HG02852 (cell line): ENCODE results near the gene SLC4A1.

ENCODE experiments used
- ATAC-seq: cut with Tn5 transposase; IDR thresholded peaks from one replicate; pipeline ENCODE4 v1.9.1; 2021; ENCODE audit warnings: mild to moderate bottlenecking, moderate library complexity; ENCODE audit not compliant: unreplicated experiment

The SLC4A1 gene

DNA sequence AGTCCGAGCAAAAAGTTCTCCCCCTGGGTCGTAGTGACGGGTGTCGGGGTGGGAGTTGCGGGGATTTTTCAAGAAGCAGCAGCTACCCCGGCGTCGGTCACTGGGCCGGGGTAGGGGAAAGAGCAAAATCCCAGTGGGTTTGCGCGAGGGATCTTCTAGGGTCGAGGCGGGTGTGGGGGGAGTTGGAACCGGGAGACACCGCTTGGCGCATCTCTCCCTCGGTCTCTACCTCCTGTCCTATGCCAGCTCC is 46.1 kb downstream of the SLC4A1 start:
- no peak for ATAC-seq

DNA sequence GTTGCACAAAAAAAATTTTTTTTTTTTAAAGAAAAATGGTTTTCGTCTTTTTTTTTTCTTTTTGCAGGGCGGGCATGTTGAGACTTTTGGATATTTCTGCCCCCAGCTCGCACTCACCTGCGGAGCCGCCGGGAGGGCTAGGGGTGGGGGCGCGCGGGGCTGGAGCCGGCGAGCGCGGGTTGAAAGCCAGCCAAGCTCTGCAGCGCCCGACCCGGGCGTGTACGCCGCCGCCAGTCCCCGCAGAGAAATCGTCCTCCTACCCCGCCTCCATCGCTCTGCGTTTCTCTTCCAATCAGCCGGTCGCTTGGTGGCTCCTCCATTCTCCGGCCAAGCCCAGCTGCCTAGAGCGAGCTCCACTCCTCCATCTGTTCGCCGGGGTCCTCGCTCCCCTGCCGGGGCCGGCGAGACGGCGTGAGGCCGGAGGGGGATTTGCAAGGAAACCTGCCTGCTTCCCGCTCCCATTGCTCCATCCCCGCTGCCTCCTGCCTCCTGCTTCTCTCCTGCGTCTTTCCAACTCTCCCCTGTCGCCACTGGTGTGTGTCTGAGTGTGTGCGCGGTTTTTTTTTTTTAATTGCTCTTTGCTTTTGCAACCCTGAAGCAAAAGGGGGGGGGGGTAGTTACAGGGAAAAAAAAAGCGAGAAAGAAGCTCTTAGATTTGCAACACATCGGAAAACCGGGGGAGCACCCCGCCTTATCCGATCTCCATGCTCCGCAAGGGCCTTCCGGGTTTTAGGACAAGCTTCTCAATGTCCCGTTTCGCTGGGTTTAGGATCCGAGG is 46.7 kb downstream of the SLC4A1 start:
- ATAC-seq, result no peak

DNA sequence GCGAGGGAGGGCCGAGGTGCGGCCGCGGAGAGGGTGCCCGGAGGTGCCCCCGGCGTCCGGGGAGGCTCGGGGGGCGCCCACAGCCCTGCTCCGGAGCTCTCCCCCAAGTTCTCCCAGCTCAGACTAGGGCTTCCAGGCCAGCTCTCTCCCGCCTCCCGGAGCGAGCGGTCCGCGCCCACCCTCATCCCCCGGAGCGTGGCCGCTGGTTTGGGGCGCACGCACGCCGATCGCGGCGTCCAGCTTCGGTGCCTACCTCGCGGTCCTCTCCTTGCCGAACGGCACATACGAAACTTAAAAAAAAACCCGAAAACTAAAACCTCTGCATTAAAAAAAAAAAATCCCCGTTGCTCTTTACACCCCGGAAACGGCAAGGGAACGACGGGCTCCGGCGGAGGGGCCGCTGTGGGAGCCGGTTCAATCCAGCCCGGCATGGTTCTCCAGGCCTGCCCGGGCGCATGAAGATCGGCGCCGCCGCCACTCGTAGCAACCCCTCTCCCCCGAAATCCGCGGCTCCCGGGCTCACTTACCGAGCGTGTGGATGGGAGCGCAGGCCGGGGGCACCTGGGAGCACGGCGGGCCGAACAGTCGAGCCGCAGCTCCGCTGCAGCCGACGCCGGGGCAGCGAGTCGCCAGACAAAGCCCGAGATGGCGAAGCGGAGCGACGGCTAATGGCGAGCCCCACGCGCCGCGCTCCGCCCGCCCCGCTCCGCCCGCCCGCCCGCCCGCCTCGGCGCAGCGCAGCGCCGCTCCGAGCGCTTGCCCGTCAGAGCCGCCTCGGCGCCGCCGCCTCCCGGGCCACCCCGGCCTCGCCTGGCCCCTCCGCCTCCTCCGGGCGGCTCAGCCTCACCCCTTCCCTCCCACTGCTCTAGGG is 47.5 kb downstream of the SLC4A1 start:
- ATAC-seq, result peak; percentile 5

DNA sequence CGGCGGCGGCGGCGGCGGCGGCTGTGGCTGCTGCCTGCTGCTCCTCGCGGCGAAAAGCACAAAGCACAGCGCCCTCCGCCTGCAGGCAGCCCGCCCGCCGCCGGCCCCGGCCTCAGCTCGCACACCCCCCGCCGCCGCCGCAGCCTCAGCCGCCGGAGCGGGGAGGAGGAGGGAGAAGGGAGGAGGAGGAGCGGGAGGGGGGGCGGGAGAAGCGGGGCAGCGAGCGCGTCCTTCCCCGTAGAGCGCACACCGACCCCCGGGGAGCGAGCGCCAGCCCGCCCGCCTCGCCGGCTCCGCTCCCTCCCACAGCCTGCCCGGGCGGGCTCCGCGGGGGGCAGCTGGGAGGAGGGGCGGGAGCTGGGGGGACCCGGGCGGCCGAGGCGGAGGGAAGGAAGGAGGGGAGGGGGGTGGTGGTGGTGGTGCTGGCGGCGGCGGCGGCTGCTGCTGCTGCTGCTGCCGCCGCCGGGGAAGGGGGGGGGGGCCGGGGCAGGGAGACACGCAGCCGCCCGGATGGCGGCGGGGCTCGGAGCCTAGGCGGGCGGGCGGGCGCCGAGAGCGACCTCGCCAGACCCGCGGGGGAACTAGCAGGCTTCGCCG is 48.2 kb downstream of the SLC4A1 start, which contains the start of gene UBTF:
UBTF (minus strand) TSS at position 60 of the 597 bp plus-strand sequence. CDS start 1,446 bp downstream, outside the sequence.
- peak; percentile 12 for ATAC-seq

DNA sequence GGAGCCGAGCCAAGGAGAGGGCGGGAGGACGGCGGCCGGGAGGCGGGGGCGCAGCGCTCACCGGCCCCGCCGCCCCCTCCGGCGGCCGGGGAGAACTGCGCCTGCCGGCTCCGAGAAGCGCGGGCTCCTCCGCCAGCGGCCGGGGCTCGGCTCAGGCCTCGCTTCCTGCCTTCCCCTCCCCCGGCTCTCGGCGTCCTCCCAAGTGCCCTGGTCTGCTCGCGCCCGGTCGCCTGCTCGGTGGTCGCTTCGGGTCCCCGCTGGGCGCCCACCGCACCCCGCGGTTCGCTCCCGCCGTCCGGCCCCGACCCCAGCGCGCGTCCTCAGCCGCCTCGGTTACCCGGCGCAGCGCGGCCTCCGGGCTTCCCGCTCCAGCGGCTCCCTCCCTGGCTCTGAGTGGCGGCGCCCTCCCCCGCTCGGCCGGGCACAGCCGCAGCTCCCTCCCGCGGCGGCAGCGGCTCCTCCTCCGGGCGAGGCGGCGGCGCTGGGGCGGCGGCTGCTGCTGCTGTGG is 48.8 kb downstream of the SLC4A1 start:
- ATAC-seq, result peak; percentile 35

DNA sequence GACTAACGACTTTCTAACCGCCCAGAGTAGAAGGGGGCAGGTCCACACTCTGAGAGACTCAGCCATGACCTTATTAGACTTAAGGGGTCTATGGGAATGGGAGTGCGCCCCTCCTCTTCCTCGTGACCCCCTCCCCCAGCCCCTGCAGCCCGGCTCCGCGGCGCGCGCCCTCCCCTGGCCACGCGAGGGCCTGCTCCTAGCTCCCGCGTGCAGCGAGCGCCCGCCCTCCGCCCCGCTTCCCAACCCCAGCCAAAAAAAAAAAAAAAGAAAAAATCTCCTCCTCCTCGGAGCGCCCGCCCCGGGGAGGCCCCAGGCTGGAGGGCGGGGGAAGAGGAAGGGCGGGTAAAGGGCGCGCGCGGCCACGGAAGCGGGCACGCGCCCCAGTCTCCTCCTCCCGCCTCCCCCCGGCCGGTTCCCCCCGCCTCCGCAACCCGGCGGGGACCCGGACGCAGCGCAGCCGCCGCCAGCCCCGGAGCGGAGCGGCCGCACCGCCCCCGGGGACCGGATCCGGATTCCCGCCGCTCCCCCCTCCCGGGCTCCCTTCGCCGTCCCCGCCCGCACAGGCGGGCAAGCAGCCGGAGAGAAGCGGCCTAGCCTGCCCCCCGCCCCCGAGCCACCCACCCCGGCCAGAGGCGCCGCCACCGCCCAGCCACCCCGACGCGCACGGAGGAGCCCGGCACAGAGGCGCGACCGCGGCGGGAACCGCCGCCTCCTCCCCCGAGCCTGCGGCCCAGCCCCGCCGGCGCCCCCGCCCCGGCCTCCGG is 49.4 kb downstream of the SLC4A1 start:
- ATAC-seq, result peak; percentile 18

DNA sequence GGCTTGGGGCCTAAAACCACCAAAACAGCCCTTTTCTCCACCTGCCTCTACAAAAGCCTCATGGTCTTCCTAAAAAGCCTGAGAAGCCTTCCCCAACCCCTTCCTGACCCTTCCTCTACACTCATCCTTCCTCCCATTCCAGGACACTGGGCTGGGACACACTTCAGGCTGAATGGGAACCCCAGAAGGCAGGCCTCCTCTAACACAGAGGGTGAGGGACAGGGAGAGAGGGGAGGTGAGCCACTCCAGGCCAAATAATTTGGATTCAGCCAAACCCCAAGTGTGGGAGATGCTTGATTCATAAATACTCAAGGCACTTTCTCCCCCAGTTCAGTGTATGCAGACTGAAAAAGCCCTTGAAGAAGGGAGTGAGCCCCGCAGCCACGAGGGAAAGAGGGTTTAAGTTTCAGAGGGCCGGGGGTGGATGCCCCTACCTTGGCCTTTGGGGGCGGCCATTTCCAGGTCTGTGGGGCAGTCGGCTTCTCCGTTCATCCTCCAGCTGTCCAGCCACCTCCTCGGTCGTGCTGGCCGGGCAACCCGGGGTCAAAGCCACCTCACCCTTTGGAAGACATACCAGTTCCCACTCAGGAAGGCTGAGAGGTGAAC is 50.1 kb downstream of the SLC4A1 start:
- no peak for ATAC-seq

DNA sequence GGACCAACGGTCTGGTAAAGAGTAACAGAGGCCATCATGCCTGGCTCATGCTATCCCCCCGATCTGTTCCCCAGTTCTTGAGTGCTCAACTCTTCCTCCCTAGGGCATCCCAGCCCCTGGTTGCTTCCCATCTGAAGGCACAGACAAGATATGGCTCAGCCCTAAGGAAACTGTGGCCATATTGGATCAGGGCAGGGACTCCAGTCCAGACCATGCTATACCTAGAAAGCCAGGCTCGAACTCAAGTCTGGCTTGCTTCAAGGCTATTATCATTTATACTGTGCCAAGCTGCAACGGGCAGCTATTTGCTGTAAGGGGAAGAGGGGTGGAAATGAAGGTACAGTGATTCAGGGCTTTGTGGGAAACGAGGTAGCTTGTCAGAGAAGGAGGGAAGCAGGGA is 51.2 kb downstream of the SLC4A1 start:
- ATAC-seq, result no peak

DNA sequence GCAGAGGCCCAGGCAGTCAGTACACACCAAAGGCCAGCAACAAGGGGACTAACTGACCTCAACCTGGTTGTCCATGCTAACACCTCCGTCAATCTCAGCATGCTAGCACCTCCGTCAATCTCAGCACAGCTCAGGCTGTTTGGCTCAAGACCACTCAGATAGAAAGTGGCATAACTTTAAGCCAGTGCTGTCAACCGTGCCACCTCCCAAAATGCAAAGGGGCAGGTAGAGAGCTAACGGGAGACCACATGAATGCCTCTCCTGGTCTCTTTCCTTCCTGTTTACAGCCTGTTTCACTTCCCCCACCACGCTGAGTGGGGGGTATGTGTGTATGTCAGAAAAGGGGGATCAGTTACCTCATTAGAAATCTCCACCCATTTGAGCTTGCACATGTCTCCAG is 51.8 kb downstream of the SLC4A1 start:
- ATAC-seq, result no peak

DNA sequence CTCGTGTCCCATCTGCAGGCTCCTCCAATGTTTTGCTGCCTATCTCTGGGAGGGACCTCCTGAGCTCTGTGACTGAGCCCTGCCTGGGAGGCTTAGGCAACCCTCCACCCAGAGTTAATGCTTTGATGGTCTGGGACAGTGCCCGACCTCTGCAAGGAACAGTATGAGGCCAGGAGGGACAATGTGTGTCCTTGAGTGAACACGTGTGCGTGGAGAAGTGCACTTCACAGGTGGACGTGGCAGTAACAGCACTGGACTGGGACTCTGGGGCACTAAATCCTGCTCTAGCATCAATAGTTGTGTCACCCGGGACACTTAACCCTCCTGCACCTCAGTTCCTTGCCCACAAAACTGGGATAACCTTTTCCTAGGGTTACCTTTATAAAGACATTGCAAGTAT is 53.0 kb downstream of the SLC4A1 start:
- ATAC-seq, result no peak

DNA sequence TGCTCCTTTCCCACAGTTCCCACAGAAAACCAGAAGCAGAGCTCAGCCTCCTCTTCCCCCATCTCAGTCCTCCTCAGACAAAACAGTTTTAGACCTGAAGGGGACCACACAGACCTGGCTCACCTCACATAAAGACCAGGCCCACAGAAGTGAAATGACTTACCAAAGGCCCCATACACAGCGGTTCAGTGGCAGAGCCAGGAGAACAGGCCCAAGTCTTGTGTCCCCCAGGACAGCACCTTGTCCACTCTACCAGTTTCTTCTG is 53.8 kb downstream of the SLC4A1 start:
- ATAC-seq, result no peak

DNA sequence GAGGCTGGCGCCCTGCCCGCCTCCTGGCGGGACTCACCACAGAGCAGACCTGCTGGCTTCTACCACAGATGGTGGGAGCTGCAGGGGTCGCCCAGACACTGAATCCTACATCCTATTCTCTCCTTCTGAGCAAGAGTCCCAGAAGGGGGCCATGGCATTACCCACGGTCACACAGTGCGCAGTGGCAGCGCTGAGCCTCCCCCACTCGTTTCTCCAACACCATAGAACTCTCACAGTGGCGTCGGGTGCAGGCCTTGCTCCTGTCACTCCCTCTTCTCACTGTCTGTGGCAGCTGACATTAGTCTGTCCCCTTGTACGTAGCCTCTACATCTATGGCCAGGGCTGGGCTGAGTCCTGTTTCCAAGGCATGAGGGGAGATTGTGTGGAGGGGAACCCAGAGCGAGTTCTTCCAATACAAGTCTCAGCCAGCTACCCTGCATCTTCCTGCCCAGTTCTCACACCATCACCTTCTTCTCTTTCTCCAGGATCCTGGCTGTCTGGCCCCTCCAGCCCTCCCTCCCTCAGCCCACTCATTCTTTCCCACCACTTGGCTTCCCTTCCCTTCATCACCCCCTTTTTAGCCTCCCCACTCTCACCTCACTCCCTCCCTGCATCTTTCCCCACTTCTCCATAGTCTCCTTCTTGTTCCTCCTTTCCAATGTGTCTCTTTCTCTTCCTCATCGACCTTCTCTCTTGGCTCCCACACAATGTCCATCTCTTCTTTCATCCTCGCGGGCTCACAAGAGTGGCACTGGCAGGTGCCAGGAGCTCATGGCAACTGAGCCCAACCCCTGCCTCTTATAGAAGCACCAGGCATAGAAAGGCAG is 54.3 kb downstream of the SLC4A1 start:
- ATAC-seq, result no peak

DNA sequence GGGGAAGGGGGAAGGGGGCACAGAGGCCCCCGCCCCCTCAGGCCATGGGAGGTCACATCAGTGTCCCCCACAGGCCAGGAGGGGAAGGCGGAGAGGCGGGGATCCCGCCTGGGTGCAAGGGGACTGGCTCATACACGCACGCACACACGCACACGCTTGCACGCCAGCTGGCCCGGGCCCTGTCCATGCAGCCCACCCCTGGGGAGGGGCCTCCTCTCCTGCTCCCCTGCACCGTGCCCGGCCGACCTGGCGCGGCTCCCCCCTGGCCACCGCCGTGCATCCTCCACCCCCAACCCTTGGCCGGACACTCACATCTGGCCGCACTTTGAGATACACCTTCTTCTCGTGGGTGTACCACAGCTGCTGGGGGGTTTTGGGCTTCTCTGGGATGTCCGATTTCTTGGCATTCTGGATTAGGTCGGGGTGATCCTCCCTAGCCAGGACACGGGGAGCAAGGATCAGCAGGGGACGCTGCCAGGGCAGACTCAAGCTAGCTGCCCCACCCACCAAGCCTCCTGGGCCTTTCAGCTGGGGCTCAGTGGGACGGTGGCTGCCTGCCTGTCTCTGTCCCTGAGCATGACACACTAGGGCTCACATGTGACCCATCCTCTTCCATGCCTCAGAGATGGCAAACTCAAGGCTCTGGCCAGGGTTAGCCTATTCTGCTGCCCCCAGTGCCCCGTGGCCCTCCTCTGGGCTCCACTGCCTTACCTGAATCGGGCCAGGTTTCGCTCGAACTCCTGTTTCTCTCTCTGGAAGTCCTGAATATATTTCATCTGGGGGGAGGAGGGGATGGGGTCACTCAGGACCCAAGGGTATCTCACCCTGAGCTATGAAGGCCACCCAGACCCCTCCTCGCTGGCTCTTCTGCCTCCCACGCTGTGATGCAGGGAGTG is 55.2 kb downstream of the SLC4A1 start:
- no peak for ATAC-seq

DNA sequence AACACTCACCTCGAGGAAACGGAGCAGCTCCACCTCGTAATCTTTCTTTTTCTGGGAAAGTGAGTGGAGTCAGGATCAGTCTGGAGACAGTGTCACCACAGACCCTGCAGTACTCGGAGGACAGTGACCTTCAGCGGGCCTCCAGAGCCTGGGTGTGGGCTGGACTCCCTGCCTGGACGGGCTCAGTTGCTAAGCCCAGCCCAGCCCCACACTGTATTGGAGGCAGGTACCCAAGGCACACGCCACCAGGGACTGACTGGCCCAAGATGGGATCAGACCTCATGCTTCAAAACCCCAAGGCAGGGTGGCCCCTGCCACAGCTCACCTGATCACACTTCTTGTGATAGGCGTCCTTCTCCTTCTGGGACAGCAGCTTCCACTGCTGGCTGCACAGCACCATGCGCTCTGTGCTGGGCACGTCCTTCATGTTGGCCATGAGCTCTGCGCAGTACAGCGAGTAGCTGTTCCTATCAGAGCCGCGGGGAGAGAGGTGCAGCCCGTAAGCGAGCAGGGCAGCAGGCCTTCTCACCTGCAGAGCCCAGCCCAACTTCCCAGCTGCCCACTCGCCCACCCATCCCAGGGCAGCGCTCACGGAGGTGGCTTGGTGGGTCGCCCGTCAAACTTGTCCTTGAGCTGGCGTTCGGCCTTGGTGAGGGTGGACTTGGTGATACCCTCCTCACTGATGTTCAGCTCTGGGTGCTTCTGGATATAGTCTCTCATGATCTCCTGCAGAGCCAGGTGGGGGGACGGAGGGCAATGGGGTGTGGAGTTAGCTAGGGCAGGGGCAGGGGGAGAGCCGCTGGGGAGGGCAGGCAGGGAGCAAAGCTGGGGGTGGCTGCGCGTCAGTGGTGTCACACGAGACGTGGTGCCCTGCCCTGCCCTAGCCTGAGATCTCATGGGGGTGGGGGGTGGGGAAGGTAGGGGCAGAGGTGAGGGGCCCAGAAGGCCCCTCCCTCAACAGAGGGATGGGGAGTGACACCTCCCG is 56.4 kb downstream of the SLC4A1 start:
- ATAC-seq, result no peak

DNA sequence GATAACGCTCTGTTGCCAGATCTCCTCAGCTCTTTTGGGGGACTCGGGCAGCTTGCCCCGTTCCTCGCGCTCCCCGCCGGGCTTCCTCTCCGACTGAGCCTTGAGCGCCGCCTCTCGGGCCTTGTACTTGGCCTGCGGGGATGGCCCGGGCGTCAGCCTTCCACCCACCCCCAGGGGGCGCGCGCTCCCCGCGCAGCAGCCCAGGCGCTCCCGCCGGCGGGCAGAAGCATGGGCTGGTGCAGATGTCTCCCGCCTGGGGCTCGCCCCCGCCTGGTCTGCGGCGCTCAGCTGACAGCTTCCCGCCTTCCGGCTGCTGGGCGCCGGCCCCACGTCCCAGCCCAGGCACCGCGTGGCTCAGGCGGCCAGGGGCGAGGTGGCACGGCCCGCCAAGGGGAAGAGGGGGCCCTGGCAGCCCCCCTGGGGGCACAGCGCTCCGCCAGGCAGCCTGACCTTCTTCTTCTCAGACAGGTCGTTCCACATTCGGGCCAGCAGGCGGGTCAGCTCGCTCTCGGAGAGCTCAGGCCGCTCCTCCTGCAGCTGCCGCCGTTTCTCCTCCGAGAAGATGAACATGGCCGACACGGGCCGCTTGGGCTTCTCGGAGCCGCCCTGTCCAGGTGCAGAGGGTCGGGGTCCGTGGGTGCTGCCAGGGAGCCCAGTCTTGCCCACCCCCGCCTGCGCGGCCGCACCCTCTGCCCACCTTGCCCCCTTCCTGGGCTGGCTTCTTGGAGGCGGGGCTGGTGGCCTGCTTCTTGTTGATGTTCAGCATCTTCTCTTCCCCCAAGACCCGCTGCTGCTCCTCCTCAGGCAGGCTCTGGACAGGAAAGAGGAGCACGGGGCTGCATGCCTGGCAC is 57.4 kb downstream of the SLC4A1 start:
- ATAC-seq, result peak; percentile 81

DNA sequence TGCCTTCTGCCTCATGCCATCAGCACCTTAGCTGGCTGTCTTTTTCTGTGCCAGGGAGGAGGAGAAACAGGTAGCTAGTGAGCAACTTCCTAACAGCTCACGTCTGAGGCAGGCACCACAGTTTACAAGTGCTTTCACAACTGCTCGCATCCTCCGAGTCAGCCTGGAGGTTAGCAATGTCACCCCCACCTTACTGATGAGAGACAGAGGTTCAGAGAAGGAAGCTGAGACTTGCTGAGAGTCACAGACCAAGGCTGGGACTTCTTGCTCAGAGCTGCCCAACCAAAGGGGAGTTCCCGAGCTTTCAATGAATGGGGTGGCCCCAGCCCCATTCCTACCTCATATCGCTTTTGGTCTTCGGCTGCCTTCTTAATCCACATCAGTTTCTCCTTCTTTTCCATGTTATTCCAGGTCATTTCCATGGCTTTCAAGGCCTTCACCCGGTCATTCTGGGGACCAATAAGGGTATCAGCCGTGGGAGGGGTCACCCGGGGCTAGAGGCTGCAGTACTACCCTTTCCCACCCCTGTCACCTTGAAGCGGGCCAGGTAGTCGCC is 58.1 kb downstream of the SLC4A1 start:
- no peak for ATAC-seq

DNA sequence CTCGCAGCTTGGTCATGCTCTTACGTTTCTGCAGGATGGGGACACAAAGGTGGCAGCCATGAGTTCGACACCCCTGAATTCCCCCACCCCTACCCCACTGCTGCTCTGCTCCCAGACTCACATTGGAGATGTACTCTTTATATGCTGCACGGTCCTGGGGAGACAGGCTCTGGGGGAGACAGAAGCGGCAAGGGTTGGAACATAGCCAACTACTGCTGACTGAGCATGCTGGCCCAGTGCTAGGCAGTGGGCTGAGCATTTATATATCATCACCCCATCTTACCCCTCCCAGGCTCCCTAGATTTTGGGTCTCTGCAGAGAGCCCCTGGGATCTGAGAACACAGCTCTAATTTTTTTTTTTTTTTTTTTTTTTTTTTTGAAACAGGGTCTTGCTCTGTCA is 60.2 kb downstream of the SLC4A1 start:
- no peak for ATAC-seq
